GM19328 (cell line): ENCODE measurements around the gene MEGF10.
A peak's percentile ranks its signal among the peaks of the same experiment; 100 is the strongest.
"Not testable (repeated sequence)": the region's sequence is repeated elsewhere in the genome, so short reads cannot be mapped to it uniquely, and the experiment has no call there.

Experiments
- ATAC-seq: cut with Tn5 transposase; IDR thresholded peaks from one replicate; pipeline ENCODE4 v1.9.1; 2021; ENCODE audit warnings: mild to moderate bottlenecking, moderate library complexity; ENCODE audit not compliant: unreplicated experiment

MEGF10 gene

DNA sequence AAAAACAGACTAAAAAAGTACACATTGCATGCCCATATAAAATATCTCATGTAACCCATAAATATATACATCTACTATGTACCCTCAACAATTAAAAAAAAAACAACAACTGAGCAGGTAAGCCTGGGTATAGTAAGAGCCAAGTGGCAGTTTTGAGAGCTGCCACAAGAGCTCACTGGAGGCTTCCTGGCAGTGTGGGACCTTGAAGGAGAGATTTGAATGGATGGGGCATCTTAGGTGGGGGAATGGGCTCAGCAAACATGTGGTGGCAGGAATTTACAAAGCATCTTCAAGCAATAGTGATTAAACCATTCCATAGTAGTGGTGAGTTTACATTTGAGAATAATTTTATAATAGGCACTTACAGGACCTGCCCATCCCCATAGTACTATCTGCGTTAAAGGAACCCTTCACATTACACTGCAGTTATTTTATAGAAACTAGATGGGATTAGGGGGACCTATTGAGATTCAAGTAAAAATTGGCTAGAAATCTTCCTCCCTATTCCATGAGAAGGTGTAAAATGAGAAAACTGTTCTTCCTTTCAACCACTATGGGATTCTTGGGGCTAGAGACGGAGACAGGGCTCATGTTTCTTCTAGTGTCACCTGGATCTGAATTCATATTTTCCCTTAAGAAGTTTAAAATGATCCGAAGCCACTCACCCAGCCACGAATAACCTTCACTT, 6.9 kb downstream of the MEGF10 start:
- no peak for ATAC-seq

DNA sequence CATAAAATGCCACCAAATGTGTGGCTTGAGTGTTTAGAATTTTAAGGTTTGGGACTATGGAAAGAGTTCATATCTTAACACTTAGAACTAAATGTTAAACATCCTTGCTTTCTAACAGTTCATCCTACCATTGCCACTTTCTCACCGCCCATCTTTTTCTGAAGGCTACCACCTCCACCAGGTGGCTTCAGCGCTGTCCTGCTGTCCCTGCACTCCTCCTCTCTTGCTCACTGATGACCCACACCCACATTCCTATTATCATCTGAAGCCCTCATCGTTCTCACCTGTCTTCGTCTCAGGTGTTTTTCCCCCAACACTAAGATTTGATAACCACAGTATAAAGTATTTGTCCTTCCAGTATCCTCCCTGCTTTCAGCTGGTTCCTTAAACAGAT, 7.4 kb downstream of the MEGF10 start:
- no peak for ATAC-seq

GRCh38 chr5:127298656-127299055, 8.1 kb downstream of the MEGF10 start:
- ATAC-seq: no peak

DNA sequence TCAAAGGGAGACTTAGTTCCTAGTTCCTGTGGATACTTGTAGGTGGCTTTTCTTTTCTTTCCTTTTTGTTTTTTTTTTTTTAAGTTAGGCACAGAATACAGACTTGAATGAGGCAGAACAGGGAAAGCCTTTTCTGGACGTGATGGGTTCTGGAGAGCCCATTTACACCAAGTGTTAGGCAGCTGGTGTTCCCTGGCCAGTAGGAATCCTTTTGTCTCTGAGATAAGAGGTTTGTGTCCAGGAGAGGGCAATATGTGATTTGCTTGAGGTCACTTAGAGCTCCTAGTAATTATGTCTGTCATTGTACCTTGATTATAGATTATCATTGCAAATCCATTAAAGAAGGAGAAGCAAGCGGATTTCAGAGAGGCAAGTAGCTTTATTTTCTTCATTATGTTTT, 9.1 kb downstream of the MEGF10 start:
- no peak for ATAC-seq

- ATAC-seq: no peak
Measured at GRCh38 chr5:127302509-127302908, 11.9 kb downstream of the MEGF10 start.

DNA sequence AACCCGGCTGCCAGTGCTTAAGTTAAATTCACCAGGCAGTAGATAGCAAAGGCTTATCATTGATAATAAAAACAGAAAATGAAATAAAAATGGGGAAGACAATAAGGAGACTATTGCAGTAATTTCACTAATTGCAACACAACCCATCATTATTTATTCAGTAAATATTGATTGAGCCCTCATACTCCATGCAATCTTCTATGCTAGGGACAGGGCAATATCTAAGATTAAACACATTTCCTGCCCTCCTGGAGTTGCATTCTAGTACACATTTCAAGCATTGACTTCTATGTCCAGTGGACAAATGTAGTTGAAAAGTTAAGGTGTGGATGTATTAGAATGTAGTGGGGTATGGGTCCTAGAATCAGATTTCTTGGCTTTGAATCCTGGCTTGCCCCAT, 12.8 kb downstream of the MEGF10 start:
- no peak for ATAC-seq

DNA sequence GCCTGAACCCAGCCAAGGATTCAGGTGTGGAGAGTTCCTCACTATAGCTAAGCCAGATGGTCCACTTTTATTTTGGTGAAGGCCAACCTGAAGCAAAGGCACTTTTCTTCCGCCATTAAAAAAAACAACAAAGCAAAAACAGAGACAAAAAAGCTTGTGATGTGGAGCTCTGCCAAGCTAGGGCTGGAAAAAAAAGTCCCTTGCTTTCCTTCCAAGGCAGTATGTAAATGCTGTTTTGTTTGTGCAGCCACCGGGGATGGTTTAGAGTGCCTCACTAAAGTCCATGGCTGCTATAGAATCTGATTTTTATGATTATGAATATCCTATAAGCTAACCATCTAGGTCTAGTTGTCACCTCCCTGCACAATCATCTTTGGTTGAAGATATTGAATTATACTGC, 14.9 kb downstream of the MEGF10 start:
- no peak for ATAC-seq

DNA sequence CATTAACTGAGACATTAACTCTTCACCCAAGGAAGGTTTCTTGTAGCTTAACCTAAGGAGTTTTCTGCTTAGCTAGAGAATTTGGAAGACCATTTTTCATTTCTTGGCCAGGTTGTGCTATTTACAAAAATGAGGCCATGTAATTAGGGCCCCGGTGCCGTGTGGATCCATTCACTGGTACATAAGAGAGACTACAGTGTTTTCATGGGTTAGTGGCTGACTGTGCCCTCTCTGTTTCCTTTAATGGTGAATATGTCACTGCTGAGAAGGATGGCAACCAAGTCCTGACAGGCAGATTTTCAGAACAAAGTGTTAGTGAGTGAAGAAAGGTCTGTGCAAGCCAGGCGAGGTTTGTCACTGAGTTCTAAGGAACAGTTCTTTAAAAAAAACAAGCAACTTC, 15.4 kb downstream of the MEGF10 start:
- no peak for ATAC-seq

DNA sequence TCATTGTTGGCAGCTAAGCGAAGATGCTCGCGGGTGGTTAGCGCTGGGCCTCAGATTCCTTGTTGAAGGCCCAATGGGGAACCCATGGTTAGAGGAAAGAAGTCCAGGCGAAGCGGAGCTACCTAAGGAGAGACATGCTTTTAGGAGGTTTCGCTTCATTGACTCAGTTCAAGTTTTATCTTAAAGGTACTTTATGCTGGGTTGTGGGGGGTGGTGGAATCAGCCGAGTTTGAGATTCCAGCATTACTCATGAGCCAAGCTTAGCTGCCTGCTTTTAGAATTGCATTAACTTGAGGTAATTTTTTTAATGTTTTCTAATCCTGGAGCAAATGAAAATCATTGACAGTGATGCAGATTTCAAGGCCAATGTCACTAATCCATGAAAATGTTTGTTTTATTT, 16.1 kb downstream of the MEGF10 start:
- ATAC-seq: no peak

GRCh38 chr5:127307868-127308267, 17.3 kb downstream of the MEGF10 start:
- ATAC-seq: no peak

DNA sequence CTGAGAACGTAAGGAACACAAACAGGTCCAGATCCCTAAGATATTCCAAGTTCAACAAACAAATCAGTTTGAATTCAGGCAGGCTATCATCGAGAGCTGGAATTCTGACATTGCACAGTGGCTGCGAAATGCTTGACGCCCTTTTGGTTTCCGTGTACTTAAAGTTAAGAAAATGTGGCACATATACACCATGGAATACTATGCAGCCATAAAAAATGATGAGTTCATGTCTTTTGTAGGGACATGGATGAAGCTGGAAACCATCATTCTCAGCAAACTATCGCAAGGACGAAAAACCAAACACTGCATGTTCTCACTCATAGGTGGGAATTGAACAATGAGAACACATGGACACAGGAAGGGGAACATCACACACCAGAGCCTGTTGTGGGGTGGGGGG, 17.7 kb downstream of the MEGF10 start:
- not testable (repeated sequence) for ATAC-seq

DNA sequence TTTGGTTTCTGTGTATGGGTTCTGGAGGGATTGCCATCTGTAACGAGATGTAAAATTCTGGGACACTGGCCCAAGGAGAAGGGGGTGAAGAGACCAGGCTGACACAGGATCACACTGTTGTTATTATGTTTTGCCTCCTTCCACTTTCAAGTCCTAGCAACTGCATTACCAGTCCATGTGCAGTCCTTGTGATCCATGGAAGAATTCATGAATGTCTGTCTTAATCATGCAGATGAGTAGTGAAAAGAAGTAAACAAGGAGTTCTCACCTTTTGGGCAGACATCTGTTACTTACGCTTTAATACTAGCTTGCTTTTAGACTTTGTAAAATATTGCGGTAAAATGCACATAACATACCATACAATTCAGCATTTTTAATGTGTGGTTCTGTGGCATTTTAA, 18.3 kb downstream of the MEGF10 start:
- ATAC-seq: no peak

DNA sequence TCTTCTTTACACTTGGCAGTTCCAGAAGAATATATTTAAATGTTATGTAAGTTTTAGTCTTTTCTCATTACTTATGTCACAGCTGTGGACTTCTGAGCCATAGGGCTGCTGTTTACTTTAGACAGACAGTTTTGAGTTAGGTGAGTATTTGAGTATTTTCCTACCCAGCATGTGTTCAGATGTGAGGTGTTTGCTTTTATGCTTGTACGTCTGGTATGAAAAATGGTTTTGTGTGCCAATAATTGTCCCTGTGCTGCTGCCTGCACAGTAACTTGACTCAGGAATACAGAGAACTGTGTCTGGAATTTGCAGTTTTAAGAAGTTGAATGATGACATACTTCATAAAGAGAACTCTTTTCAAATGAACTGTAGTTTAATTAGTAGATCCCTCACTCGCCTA, 20.8 kb downstream of the MEGF10 start:
- no peak for ATAC-seq

- ATAC-seq: no peak
Measured at GRCh38 chr5:127311781-127312525, 21.4 kb downstream of the MEGF10 start.

DNA sequence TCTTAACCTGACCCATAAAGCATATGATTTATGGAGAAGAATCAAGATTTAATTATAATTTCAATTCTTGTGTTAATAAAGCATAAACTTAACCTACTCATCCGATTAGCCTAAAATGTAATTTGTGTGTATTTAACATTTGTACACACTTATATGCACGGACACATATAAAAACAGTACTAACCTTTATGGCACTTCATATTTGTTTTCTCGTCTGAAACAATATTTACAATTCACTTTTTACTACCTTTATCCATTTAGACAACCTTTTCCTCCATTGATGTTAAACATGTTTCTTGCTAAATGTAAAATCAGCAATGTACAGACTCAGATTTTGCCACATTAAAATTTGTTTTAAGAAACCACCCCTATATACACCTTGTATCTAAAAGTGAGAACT, 22.8 kb downstream of the MEGF10 start:
- no peak for ATAC-seq

GRCh38 chr5:127313847-127314473, 23.4 kb downstream of the MEGF10 start:
- ATAC-seq: peak; percentile 96

GRCh38 chr5:127316011-127316410, 25.4 kb downstream of the MEGF10 start:
- no peak for ATAC-seq

DNA sequence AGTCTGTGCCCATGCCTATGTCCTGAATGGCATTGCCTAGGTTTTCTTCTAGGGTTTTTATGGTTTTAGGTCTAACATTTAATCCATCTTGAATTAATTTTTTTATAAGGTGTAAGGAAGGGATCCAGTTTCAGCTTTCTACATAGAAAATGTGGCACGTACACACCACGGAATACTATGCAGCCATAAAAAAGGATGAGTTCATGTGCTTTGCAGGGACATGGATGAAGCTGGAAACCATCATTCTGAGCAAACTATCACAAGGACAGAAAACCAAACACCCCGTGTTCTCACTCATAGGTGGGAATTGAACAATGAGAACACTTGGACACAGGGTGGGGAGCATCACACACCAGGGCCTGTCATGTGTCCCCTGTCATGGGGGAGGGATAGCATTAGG, 26.8 kb downstream of the MEGF10 start:
- not testable (repeated sequence) for ATAC-seq

- ATAC-seq: peak; percentile 87
Measured at GRCh38 chr5:127320032-127320965, 29.7 kb downstream of the MEGF10 start.

DNA sequence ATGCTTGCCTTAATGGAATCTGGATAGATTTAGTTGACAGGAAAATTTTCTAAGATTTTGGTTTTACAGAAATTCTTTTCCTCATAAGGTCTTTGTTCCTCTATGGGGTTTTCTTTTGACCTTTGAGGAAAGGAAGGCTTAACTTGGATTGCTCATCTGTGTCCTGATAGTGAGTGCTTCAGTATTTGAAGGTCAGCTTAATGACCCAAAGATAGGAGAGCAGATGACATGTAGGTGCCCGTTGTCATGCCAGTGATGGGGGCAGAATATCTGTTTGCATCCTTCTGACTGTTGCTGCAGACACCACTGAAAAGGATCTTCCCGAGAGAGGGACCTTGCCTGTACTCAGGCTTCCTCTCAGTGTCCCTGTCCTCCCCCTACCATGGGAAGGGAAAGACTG, 30.9 kb downstream of the MEGF10 start:
- ATAC-seq: no peak

- ATAC-seq: no peak
Measured at GRCh38 chr5:127322403-127322802, 31.8 kb downstream of the MEGF10 start.
